A549 (cell line): ENCODE measurements around the gene TMEM39B.

Experiments
- CEBPB ChIP-seq, 2 experiments: fragments of >200 bp in 1 of 2; sonication (Bioruptor Twin) in 1 of 2; formaldehyde crosslinking in 1 of 2; IDR thresholded peaks; 2 replicates each; pipeline ENCODE4 v1.6.1; 2012 to 2016
- CHD2 ChIP-seq: fragments of 150-350 bp; IDR thresholded peaks from 2 replicates; pipeline ENCODE4 v1.6.1; 2014; ENCODE audit warnings: low read length; ENCODE audit not compliant: partially characterized antibody
- CTCF ChIP-seq: fragments of >200 bp; sonication (Bioruptor Twin); formaldehyde crosslinking; IDR thresholded peaks from 3 replicates; pipeline ENCODE4 v1.5.1; 2016
- ESRRA ChIP-seq: fragments of 150-350 bp; IDR thresholded peaks from 2 replicates; pipeline ENCODE4 v1.6.1; 2014; ENCODE audit warnings: mild to moderate bottlenecking, low read length, borderline replicate concordance
- KDM1A ChIP-seq: fragments of 200-600 bp; sonication (generic); IDR thresholded peaks from 2 replicates; pipeline ENCODE4 v1.6.1; 2016; ENCODE audit warnings: low read depth, mild to moderate bottlenecking
- MAX ChIP-seq: IDR thresholded peaks from 2 replicates; pipeline ENCODE4 v1.6.1; 2012
- PHF8 ChIP-seq: fragments of 200-600 bp; sonication (generic); IDR thresholded peaks from 2 replicates; pipeline ENCODE4 v1.6.1; 2016; ENCODE audit warnings: low read depth, mild to moderate bottlenecking, antibody characterized with exemption, moderate library complexity, borderline replicate concordance
- POLR2AphosphoS2 ChIP-seq: conservative IDR thresholded peaks from 2 replicates; pipeline ENCODE4 v1.6.1; 2012; ENCODE audit warnings: low read length, improper control_type of control experiment, inconsistent platforms
- RAD21 ChIP-seq, 2 experiments: fragments of >200 bp in 1 of 2; sonication (Bioruptor Twin) in 1 of 2; formaldehyde crosslinking in 1 of 2; IDR thresholded peaks in 1 of 2; conservative IDR thresholded peaks in 1 of 2; 2 replicates in 1 of 2; 3 replicates in 1 of 2; pipeline ENCODE4 v1.6.1; 2012 to 2018; ENCODE audit warnings: inconsistent platforms in 1 of 2
- RARB ChIP-seq: fragments of 250-450 bp; sonication (Bioruptor Pico); IDR thresholded peaks from 2 replicates; pipeline ENCODE4 v1.8.0; 2021; ENCODE audit warnings: mild to moderate bottlenecking, moderate library complexity
- REST ChIP-seq: fragments of 200-600 bp; sonication (generic); IDR thresholded peaks from 2 replicates; pipeline ENCODE4 v1.6.1; 2016; ENCODE audit warnings: antibody characterized with exemption, mild to moderate bottlenecking, moderate library complexity
- SMC3 ChIP-seq: fragments of >200 bp; sonication (Bioruptor Twin); formaldehyde crosslinking; IDR thresholded peaks from 3 replicates; pipeline ENCODE4 v1.6.1; 2018; ENCODE audit warnings: inconsistent platforms
- TP53 ChIP-seq: fragments of 250-450 bp; sonication (Bioruptor Pico); IDR thresholded peaks from 2 replicates; pipeline ENCODE4 v1.5.0; 2021; ENCODE audit warnings: mild to moderate bottlenecking, moderate library complexity
- USF2 ChIP-seq: fragments of 450-650 bp; IDR thresholded peaks from 2 replicates; pipeline ENCODE4 v1.6.1; 2014; ENCODE audit warnings: antibody characterized with exemption

- no peak for TF ChIP-seq TP53 (CRISPR knock-in tag)
- no peak for TF ChIP-seq CTCF
- no peak for TF ChIP-seq REST
- TF ChIP-seq ESRRA: no peak
- no peak for TF ChIP-seq POLR2AphosphoS2
- no peak for TF ChIP-seq CEBPB (IDR thresholded peaks at IDR 0.05)
- TF ChIP-seq KDM1A: no peak
- TF ChIP-seq RARB (CRISPR knock-in tag): no peak
- no peak for TF ChIP-seq MAX
- no peak for TF ChIP-seq PHF8
- no peak for TF ChIP-seq RAD21 (conservative IDR thresholded peaks at IDR 0.05 in 1 of 2, IDR thresholded peaks at IDR 0.05 in 1 of 2)
- TF ChIP-seq CHD2: no peak
- TF ChIP-seq USF2: no peak
- no peak for TF ChIP-seq SMC3
Observed at GRCh38 chr1:32099426-32099825, 26.7 kb downstream of the TMEM39B start.
